ENCODE results near the gene CORO1C. TPM values are rescaled to one million over a fixed set of nuclear protein-coding genes. Genes with fewer than 3 reads are reported as not detected.

CORO1C gene
- total and polyA plus RNA-seq, 9 of the 15 experiments (the other 6 are each of a cell fraction or from before 2014, with no cell fraction given) = 55.2 to 280 (median 150) TPM

DNA sequence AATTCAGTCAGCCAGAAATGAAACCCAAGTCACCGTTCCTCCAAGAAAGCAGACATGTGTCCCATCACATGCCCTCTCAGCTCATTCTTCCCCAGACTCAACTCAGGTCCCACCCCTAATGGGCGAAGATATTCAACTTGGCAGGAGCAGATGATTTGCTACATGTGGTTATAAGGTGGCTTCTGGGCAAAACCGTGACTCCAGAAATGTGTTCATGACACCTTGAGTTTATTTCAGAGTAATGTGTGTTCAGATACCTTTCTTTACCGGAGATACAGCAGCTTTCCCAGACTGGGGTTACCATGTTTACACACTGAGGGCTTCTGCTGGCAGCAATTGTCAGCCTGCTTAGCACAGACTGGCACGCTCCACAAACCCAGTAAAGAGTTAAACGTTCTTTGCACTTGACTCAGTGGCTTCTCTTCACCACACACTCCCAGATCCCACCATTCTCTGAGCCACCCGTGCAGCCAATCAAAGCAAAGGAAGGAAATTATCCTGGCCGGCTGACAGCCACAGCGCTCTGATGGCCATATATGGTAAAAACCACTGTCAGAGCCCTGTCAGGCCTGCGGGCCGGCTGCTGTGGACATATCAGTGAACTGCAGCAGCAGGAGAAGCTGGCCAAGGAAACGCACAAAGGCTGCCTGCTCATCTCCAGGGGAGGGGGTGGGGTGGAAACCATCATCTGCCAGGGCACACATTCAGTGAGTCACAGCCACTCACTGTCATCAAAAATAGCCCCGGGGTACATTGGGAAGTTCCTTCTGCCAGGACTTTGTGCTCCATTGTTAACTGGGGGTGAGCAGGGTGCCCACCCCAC is 39.9 kb downstream of the CORO1C start (continued):
- TF ChIP-seq MYBL2 (IDR thresholded peaks at IDR 0.05; ENCODE audit: low read depth) (no peak), MYBL2 (CRISPR knock-in tag; IDR thresholded peaks at IDR 0.05; ENCODE audit: borderline replicate concordance) (no peak), CCNT2 (IDR thresholded peaks at IDR 0.05; ENCODE audit: borderline replicate concordance, extremely low read depth, insufficient read length, low read depth, low read length) (peak; percentile 73), TARDBP (IDR thresholded peaks at IDR 0.05) (no peak), KDM2B (CRISPR knock-in tag; IDR thresholded peaks at IDR 0.05) (no peak), HLTF (IDR thresholded peaks at IDR 0.05) (no peak), PYGO2 (tag; IDR thresholded peaks at IDR 0.05) (peak; percentile 68; the same call in 1 of the 2 replicates), PURB (CRISPR knock-in tag; IDR thresholded peaks at IDR 0.05; ENCODE audit: low read depth) (no peak), HNRNPH1 (optimal IDR thresholded peaks at IDR 0.05; ENCODE audit: low read depth, low read length) (no peak), ZKSCAN1 (IDR thresholded peaks at IDR 0.05; ENCODE audit: low read depth, low read length) (peak; percentile 82), ILK (tag; IDR thresholded peaks at IDR 0.05; ENCODE audit: borderline replicate concordance, low read depth) (no peak), ZKSCAN3 (CRISPR knock-in tag; IDR thresholded peaks at IDR 0.05) (no peak), TEAD2 (tag; IDR thresholded peaks at IDR 0.05) (peak; percentile 55), MCM7 (IDR thresholded peaks at IDR 0.05) (no peak), RCOR1 (IDR thresholded peaks at IDR 0.05; ENCODE audit: borderline replicate concordance in 1 of 2, low read depth in 2 of 2, low read length in 2 of 2) (peak; percentile 94 to 96), HCFC1 (IDR thresholded peaks at IDR 0.05; ENCODE audit: low read depth, low read length) (peak; percentile 68), CREM (IDR thresholded peaks at IDR 0.05; ENCODE audit: low read depth) (peak; percentile 97)
- TF ChIP-seq, protein P1, sequence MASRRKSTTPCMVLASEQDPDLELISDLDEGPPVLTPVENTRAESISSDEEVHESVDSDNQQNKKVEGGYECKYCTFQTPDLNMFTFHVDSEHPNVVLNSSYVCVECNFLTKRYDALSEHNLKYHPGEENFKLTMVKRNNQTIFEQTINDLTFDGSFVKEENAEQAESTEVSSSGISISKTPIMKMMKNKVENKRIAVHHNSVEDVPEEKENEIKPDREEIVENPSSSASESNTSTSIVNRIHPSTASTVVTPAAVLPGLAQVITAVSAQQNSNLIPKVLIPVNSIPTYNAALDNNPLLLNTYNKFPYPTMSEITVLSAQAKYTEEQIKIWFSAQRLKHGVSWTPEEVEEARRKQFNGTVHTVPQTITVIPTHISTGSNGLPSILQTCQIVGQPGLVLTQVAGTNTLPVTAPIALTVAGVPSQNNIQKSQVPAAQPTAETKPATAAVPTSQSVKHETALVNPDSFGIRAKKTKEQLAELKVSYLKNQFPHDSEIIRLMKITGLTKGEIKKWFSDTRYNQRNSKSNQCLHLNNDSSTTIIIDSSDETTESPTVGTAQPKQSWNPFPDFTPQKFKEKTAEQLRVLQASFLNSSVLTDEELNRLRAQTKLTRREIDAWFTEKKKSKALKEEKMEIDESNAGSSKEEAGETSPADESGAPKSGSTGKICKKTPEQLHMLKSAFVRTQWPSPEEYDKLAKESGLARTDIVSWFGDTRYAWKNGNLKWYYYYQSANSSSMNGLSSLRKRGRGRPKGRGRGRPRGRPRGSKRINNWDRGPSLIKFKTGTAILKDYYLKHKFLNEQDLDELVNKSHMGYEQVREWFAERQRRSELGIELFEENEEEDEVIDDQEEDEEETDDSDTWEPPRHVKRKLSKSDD (conservative IDR thresholded peaks at IDR 0.05; ENCODE audit: low read length) = 0 out of 2 replicates have a peak, but pooled peaks have one; percentile 40
- TF ChIP-seq, protein P2, sequence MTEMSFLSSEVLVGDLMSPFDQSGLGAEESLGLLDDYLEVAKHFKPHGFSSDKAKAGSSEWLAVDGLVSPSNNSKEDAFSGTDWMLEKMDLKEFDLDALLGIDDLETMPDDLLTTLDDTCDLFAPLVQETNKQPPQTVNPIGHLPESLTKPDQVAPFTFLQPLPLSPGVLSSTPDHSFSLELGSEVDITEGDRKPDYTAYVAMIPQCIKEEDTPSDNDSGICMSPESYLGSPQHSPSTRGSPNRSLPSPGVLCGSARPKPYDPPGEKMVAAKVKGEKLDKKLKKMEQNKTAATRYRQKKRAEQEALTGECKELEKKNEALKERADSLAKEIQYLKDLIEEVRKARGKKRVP (CRISPR knock-in tag; IDR thresholded peaks at IDR 0.05) = peak; percentile 63; the same call in 1 of the 2 replicates
- TF ChIP-seq, protein P3, sequence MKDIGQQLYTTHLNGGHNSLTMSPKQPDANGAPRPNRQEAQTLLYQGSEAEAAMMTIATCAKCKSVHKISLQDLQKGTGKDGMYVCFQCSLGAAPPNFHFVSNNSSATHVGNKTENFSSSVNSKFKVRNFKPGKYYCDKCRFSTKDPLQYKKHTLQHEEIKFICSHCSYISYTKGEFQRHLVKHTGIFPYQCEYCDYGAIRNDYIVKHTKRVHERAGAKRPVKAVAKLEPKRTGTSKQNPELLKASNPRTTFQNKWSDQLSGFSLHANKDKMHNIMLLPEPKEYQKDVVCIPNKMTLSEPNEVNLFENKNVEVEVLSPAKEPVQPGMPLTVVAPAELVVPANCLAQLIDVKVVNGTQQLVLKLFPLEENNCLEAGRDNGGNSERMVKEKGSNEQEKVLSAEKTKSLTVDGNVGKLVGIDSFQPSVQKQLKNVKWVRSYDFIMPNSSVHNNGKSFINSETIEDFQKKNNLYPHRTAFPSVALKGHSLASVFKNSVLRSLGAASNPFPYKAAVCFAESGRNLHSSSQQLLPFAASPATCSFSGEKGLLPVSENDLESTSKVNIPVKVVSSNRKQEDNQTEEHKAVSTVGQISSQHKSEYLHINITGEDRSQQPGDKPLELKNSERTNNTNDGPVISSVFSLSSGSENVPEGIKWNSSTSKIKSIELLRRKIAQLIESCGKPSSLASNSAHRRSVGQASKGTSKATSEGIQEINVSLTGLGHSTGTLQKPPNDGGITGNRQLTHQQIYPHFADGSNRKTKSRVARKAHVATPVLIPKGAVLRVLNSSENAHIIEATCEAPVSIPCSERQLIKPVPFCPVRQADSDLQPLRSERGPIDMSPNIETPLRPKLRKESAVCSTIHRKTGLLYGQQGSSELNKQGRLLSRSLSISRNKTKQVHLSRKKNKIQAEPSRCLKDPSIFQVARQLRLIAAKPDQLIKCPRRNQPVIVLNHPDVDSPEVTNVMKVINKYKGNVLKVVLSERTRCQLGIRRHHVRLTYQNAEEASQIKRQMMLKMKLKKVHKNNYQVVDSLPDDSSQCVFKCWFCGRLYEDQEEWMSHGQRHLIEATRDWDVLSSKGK (CRISPR knock-in tag; IDR thresholded peaks at IDR 0.05) = no peak
- TF ChIP-seq, protein P4, sequence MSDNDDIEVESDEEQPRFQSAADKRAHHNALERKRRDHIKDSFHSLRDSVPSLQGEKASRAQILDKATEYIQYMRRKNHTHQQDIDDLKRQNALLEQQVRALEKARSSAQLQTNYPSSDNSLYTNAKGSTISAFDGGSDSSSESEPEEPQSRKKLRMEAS (CRISPR knock-in tag; IDR thresholded peaks at IDR 0.05) = peak; percentile 64
